GM19372 (cell line): Measurements from ENCODE around the gene TIGD6.

Source experiments
- ATAC-seq: cut with Tn5 transposase; IDR thresholded peaks from one replicate; pipeline ENCODE4 v1.9.1; 2021; ENCODE audit warnings: mild to moderate bottlenecking, low read depth, moderate library complexity; ENCODE audit not compliant: unreplicated experiment

TIGD6 gene

DNA sequence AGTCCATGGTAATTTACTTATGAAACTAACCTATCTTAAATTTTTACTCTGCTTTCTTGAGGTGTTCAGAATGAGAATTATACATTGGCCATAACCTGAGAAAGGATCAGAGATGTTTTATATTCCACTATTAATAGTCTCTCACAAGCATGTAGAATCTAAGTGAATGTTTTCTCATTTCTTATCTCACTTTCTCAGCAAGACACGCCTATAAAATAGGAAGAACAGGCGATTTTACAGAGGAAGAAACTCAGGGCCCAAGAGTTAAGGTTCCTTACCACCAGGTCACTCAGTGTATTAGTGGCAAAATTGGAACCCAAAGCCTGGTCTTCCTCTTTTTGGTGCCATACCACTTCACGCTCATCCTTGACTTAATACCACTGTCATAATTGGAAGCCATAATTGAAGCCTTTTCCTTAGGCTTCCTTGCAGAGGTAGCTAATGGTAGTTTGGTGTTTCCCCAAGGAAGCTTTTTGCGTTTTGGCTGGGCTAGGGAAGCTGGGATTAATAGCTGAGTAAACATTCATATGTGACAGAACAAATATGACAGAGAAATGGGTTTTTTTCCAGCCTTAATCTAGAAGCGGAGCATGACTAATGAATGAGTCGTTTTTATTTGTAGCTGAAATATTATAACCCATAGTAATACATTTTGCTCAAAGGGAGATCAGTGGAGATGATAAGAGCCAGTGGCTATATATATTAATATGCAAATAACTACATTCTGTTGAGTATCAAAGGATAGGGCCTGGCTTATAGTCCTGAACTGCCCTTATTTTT is 17.0 kb upstream of the TIGD6 start:
- ATAC-seq: no peak

DNA sequence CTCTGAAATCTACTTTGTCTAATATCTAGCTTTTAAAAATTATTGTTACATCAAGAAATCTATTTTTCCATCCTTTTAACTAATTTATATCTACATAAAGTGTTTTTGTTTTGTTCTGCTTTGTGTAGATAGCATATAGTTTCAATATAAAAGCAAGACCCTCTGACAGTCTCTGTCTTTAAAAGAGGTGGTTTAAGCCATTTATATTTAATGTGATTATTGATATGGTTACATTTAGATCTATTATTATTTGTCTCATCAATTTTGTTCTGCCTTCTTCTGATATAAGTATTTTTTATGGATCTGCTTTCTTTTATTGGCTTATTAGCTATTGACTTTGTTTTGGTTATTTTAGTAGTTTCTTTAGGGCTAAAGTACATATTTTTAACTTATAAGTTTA is 16.1 kb upstream of the TIGD6 start:
- no peak for ATAC-seq

DNA sequence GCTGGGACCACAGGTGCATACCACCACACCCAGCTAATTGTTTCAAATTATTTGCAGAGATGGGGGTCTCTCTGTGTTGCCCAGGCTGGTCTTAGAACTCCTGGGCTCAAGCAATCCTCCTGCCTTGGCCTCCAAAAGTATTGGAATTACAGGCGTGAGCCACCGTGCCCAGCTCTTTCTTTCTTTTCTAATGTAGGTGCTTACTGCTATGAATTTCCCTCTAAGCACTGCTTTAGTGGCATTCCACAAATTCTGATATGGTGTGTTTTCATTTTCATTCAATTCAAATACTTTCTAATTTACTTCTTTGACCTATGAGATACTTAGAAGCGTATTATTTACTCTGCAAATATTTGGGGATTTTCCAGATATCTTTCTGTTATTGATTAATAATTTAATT is 15.0 kb upstream of the TIGD6 start:
- no peak for ATAC-seq

DNA sequence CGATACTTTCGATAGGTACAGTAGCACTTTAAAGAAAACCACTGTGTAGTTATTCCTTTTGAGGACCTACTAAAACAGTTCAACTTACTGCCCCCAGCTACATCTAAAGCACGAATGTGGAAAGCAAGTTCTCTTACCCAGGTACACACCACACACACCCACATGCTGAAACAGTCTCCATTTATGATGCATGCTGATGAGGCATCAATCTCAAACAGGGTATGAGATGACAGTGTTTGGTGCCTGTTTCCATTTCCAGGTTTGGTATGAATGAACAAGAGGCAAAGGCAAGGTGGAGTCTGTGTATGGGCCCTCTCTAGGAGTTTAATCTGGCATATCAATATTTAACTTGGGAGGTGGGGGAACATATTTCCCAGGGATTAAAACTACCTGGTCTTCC is 14.0 kb upstream of the TIGD6 start:
- ATAC-seq: no peak

DNA sequence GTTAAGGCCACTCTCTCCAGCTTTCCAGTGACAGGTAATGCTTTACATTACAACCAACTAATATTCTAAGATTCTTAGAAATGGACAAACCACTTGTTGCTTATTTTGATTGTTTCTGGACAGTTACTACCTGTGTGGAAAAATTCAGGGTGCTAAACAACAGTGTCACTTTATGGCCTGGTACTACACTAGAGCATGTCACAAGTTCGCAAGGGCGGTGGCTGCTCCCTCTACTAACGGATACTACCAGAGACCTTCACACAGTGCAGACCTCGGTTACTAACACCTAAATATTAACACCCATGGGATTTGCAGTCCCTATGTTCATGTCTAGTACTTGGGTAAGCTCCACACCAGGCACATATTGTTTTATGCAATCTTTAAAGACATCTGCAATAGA is 13.5 kb upstream of the TIGD6 start:
- ATAC-seq: no peak

DNA sequence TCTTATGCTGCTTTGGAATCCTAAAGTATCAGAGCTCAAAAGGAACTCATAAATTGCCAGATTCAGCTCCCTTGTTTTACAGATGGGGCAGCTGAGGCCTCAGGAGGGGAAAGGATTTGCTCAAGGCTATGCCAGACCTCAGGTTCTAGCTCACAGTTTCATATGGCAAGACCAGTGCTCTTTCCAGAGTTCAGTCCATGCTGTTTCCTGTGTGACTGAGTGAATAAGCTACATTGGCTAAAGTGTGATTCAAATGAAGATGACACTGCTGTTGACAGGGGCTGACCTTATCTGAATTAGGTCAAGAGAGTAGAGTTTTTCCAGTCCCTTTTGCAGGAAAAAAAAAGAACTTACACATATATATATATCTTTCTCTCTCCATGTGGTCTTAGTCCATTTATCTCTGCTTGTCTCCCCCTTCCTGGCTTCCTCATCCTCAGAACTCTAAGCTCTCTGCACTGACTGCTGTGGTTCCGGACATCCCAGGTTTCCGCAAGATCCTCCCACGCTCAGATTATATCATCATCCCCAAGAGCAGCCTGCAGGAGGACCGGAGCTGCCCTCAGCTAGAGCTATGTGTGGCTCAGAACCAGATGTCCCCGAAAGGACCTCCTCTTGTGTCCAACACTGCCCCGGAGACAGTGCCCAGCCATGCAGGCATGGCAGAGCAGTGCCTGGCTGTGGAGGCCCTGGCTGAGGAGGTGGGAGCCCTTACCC is 9.4 kb upstream of the TIGD6 start:
- ATAC-seq: no peak

DNA sequence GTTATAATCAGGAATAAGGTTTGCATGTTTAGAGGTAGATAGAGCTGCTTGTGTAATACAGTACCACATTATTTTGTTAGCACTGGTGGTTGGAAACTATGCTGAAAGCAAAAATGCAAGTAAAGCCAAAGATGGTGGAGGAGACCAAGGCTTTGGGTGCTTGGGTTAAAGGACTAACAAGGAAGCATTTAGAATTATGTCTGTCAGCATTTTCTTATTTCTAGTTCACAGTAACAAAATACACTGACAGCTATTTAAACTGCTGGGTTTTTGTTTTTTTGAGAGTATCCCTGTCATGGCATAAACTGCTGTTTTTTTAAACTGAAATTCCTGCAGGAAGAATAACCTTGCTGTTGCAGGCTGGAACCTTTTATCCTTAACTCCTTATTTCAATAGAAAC is 6.6 kb upstream of the TIGD6 start:
- ATAC-seq: no peak

DNA sequence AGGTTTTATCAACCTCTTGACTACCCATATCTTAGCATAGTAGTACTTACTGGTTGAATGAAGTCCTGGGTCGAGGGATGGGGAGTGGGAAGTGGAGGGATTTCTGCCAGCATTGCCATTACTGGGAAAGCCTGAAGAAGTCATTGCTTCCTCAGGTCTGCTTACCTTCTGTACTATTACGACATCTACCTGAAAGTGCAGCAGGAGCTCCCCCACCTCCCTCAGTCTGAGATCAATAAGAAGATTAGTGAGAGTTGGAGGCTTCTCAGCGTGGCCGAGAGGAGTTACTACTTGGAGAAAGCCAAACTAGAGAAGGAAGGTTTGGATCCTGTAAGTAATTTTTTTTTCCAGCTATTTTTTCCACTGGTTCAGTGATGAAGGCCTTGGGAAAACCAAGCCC is 5.9 kb upstream of the TIGD6 start:
- no peak for ATAC-seq

DNA sequence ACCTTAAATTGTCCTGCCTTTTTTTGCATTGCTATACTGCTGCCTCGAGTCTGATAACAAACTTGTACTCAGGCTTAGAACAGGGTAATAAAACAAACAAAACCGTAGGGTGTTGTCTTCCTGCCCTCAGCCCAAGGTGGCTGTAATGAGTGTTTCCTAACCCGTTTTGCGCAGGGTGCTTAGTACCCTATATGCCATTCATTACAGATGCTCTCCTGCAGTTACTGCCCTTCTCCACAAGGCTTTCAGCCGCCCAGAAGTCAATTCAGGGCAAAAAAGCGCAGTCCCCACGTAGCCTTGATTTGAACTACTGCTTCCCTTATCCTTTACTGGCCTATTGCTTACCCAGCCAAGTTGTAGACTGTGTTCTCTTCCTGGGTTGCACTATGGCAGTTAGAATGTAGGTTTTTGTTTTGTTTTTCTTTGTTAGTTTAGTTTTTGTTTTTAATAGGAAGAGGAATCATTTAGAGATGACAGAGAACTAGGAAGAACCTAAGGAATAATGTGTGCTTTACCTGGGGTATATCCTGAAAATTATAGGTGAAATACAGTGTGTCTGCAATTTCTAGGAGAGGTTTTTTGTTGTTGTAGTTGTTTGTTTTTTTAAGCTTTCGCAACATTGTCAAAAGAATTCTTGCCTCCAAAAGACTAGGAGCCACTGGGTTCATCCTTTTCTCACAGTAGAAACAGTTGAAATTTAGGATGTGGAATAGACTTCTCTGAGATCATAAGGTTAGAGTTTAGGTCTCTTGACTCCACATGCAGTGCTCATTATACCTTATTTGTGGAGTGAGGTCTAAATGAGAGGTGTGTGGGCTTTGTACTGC is 1.4 kb upstream of the TIGD6 start:
- peak; percentile 45 for ATAC-seq

DNA sequence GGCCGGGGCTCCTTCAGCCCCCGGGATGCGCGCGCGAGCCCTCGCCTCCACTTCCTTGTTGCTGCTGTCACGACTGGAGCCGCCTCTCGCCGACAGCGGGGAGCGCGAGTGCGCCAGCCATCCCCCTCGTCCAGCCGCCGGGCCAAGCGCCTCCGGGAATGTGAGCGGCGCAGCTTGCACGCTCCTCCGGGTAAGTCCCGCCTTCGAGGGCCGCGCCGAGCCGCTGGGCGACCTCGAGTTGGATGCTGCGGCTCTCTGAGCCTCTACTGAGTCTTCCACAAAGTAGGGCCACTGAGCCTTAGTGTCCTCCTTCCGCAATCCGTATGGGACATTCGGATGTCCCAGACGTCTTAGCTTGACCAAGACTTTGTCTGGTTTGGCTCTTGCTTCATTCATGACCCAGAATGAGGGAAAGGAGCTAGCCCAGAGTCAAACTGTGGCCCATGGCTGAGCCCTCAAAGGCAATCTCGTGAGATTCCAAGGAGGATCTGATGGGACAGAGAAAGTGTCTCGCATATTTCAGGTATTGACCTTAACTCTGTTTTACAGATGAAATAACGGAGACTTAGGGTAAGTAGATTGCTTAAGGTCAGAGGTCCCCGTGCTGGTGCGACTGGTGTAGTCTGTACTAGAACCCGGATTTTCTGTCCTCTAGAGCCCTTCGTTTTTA is 671 bp upstream of the TIGD6 start:
- no peak for ATAC-seq

DNA sequence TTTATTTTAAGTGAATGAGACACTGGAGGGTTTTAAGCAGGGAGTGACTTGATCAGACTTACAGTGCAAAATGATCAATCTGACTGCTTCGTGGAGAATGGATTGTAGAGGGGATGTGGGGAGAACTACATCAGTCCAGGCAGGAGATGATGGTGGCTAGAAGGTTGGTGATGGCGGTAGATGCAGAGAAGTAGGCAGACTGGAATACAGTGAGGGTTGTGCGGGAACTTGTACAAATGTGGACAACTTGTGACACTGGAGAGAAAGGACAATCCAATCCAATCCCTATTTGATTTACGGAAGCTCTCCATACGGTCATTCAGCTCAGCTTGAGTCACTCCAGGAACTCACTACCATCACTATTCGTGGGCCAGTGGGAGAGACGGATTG is 593 bp downstream of the TIGD6 start:
- no peak for ATAC-seq

DNA sequence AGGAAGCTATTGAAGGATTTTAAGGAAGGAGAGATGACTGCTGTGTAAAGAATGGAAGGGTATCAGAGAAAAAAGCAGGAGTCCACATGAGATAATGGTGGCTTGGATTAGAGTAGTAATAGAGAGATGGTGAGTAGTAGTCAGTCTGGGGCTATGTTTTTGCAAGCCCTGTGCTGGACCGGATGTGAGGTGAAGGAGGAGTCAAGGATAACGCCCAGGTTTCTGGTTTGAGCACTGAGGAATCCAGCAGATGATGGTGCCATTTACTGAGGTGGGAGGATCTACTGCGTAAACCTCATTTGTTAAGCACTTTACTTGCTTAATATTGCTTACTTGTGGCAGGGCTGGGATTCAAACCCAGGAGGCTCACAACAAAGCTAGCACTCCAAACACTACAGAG is 1.1 kb downstream of the TIGD6 start:
- ATAC-seq: no peak

DNA sequence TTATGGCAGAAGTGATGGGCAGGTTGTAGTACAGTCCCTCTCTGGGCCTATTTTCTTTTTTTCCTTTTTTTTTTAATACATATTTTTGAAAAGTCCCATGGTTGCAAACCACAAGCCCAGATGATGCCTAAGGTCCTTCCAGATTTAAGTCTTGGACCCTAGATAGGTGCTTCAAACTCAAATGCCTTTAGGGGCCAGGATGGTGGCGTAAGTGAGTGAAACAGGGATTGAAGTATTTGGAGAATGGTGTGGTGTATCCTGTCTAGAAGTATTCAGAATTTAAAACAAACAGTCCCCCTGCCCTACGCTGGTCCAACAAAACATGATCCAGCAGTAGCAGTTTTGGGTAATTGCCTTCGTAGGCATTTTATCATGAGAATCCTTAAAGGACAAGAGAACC is 2.2 kb downstream of the TIGD6 start:
- ATAC-seq: no peak

DNA sequence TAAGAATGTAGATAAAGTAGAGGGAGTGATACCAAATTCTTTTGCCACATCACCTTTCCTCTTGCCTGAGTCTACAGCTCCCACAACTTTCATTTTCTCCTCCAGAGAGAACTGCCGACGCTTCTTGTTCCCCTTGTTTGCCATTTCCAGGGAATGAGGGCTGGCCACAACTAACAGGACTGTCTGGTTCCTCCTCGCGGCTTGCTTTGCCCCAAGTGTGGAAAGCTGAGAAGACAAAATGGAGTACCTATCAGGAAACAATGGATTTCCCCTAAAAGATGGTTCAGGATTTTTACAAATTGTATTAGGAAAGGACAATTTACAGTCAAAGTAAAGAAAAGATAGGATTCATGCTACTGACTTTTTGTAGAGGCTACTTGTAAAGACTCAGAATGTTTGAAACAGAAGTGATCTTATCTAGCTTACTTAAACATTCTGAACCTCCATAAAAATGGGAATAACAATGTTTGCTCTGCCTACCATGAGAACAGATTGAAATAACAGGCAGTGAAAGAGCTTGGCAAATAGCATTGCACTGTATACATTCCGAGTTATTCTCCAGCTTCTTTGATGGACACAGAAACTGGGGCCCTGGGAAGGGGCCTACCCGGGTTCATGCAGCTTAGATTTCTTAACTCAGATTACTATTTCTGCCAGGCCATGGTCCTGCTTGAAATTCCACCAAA is 4.1 kb downstream of the TIGD6 start:
- no peak for ATAC-seq

DNA sequence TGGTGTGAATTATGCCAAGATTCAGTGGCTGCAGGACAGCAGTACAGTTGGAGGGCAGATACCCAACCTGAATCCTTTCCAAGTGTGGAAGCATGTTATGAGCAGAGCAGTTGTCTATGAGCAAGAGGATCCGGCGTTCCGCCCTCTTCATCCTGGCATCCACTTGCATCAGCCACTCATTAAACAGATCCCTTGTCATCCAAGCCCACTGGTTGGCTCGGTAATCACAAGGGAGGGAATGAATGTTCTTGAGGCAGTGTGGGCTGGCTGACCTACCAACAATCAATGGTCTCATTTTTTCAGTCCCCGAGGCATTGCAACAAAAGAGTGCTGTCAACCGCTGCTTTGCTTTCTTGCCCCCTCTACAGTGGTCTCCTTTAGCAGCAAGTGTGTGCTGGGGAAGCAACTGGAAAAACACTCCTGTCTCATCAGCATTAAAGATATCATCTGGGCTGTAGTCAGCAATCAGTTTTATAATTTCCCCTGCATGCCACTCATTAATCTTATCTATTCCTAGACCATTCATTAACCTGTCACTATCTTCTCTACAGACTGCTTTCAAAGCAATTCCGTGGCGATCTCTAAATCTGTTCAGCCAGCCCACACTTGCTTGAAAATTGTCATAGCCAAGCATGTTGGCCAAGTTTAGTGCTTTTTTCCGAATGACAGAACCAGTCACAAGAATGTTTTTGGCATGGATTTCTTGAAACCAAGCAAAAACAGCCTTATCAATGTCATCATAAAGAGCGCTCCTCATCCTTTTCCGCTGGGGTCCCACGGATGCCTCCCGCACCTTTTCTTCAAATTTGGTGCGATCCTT is 4.9 kb downstream of the TIGD6 start:
- ATAC-seq: no peak

DNA sequence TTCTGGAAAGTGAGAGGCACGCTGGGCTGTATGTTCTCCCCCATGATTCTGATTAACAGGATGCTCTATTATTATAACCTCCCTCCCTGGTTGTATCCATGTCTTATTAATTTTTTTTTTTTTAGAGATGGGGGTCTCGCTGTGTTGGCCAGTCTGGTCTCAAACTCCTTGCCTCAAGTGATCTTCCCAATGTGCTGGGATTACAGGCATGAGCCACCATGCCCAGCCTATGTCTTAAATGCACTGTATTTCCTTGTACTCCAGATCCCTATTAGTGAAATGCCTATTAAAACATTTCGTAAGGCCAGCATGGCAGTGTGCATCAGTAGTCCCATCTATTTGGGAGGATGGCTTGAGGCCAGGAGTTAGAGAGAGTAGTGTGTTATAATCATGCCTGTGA is 7.0 kb downstream of the TIGD6 start:
- no peak for ATAC-seq

DNA sequence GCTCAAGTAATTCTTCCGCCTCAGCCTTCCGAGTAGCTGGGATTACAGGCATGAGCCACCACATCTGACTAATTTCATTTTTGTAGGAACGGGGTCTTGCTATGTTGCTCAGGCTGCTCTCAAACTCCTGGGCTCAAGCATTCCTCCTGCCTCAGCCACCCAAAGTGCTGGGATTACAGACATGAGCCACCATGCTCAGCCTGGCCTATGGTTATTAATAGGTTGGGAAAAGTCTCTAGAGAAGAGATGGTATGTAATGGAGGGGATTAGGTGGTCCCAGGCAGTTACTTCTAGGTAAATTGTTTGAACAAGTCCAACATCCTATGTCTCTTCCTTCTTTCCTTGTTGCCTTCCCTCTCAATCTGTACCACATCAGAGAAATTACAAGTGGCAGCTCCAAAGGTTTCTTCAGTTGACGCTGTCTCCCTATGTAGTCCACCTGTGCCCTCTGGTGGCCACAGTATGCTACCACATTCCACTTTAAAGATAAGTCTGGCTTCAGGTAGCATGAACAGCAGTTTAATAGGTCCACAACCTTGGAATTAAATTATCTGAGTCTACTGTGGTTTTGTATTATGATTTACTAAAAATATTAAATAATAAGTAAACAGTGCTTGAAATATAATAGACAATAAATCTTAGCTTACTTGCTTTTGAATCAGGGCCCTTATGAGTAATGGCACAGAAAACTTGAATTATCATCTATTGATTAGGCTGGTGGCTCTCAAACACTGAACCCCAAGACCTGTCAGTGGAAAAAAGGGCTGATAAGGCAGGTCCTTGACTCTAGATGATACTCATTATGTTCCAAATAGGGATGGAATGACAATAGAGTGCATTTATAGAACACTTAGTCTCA is 9.7 kb downstream of the TIGD6 start:
- peak; percentile 76 for ATAC-seq

DNA sequence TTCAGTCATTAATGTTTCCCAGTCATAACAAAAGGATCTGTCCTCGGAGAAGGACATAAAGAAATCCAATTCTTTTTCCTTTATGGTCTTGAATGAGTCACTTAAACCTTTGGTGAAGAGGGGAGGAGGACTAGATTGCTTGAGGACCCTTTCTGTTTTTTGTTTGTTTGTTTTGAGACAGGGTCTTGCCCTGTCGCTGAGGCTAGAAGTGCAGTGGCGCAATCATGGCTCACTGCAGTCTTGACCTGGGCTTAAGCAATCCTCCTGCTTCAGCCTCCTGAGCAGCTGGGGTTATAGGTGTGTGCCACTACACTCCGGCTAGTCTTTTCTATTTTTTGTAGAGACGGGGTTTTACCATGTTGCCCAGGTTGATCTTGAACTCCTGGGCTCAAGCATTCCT is 12.3 kb downstream of the TIGD6 start:
- ATAC-seq: no peak

DNA sequence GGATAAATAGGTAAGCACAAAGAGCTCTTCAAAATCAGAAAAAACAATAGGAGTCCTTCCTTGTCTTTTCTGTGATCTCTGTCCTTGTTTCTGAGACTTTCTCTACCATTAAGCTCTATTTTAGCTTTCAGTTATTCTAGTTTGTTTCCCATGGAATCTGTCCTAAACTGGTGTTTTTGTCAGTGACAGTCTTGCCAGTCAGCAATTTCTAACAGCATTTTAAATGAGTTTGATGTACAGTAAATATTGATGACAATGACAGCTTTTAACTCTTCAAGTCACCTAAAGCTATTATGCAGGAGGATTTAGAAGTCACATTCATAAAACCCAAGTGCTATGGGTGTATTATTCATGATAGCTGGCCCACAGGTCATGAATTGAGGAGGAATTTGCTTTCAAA is 17.9 kb downstream of the TIGD6 start:
- ATAC-seq: no peak
